ENCODE measurements around the gene CFLAR.
"Not testable (repeated sequence)": the region's sequence is repeated elsewhere in the genome, so short reads cannot be mapped to it uniquely, and the experiment has no call there.

CFLAR gene

GRCh38 chr2:201116115-201116958 lies at the start of gene CFLAR:
TSS of gene CFLAR (plus strand) at chr2:201116164. CDS start at chr2:201129866, 13,702 bp downstream.
- no peak for DNase-seq

GRCh38 chr2:201070948-201071478 lies 45.0 kb upstream of the CFLAR start:
- DNase-seq: no peak

- DNase-seq: peak; percentile 77
These were observed 44.3 kb upstream of the CFLAR start, which contains the start of the genes HYCC2 and NDUFB3 for GRCh38 chr2:201071479-201072200. TSS of gene HYCC2 (minus strand) at chr2:201071671. CDS start at chr2:201024009, 47,662 bp downstream. TSS of gene NDUFB3 (plus strand) at chr2:201072001. CDS start at chr2:201078883, 6,882 bp downstream.

DNA sequence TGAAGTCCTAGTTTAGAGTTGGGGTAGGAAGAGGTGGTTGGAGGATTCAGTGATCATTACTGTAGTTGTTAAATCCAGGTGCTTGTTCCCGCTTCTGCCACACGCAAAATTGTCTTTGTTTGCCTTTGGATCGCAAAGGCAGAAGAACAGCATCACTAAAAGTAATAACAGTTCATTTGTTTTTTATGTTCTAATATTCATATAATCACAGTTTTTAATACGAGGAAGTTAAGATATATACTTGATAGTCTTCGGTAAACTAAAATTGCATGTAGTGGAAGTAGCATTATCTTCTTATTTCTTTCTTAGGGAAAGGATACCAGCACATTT lies 43.8 kb upstream of the CFLAR start:
- no peak for DNase-seq

- DNase-seq: no peak
These were observed 42.9 kb upstream of the CFLAR start for GRCh38 chr2:201073071-201073470.

DNA sequence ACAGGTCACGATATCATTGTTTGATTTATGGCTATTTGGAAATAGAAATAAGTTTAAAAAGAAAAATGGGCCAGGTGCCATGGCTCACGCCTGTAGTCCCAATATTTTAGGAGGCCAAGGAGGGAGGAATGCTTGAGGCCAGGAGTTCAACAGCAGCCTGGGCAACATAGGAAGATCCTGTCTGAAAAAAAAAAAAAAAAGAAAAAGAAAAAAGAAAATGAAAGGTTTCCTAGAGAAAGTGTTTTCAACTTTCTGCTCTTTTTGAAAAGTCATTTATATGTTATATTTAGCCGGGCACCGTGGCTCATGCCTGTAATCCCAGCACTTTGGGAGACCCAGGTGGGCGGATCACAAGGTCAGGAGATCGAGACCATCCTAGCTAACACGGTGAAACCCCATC lies 41.0 kb upstream of the CFLAR start:
- DNase-seq: no peak

GRCh38 chr2:201084863-201085262 lies 31.1 kb upstream of the CFLAR start:
- no peak for DNase-seq

DNA sequence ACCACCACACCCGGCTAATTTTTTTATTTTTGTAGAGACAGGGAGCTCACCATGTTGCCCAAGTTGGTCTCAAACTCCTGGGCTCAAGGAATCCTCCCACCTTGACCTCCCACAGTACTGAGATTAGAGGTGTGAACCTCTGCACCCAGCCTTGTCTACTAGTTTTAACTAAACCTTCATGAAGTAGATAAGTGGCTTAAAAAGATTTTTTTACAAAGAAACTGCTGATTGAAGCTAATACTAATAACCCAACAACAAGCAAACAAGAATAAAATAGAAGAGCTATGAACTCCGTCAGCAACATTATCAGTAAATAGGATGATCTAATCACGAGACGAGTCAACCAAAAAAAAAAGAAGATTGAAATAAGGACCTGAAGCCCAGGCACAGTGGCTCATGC lies 25.4 kb upstream of the CFLAR start:
- no peak for DNase-seq

DNA sequence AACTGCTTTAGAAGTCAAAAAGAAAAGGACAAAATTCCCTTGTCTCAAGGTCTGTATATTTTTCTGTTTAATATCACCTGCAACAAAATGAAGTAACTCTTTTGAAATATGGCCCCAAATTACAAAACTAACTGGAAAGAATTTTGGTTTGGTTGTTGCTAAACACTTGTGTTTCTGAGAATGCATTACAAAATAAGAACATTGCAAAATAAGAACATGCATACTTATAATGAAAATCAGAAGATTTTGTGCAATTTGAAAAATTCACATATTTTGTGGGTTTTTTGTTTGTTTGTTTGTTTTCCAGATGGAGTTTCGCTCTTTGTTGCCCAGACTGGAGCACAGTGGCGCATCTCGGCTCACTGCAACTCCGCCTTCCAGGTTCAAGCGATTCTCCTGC lies 22.4 kb upstream of the CFLAR start:
- DNase-seq: no peak

GRCh38 chr2:201100497-201100896 lies 15.5 kb upstream of the CFLAR start:
- DNase-seq: no peak

DNA sequence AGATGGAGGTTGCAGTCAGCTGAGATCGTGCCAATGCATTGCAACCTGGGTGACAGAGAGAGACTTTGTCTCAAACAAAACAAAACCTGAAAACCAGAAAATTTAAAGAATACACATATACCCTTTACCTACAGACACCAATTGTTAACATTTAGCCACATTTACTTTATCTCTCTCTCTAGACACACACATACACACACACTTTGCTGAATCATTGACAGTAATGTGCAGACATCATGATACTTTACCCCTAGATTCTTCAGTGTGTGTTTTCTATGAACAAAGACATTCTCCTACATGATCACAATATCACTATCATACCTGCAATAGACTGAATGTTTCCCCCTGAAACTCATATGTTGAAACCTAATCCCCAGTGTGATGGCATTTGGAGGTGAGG lies 10.2 kb upstream of the CFLAR start:
- no peak for DNase-seq

- DNase-seq: no peak
These were observed 8.3 kb upstream of the CFLAR start for GRCh38 chr2:201107624-201108023.

DNA sequence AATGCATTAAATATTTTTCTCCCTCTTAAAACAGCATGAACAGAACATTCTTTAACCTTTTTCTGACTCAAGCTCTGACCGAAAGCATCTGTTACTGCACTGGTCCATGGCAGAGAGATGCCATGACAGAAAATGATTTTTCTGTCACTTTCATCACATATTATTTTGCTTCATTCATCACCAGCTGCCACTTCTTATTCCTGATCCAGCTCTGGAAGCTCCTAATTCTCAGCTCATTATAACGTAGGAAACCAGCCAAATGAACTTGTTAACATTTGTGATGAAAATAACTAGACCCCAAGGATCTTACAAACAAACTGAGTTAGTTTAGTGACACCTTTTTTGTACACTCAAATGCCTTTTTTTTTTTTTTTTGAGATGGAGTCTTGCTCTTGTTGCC lies 7.6 kb upstream of the CFLAR start:
- no peak for DNase-seq

DNA sequence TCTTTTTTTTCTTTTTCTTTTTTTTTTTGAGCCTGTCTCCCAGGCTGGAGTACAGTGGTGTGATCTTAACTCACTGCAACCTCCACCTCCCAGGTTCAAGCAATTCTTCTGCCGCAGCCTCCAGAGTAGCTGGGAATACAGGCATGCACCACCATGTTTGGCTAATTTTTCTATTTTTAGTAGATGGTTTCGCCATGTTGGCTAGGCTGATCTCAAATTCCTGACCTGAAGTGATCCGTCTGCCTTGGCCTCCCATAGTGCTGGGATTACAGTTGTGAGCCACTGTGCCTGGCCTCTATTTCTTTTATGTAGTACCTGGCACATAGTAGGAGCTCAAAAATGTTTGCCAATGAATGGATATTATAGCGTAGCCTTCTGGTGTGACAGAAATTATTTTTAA lies 6.8 kb upstream of the CFLAR start:
- DNase-seq: no peak

GRCh38 chr2:201110615-201111014 lies 5.3 kb upstream of the CFLAR start:
- DNase-seq: no peak

DNA sequence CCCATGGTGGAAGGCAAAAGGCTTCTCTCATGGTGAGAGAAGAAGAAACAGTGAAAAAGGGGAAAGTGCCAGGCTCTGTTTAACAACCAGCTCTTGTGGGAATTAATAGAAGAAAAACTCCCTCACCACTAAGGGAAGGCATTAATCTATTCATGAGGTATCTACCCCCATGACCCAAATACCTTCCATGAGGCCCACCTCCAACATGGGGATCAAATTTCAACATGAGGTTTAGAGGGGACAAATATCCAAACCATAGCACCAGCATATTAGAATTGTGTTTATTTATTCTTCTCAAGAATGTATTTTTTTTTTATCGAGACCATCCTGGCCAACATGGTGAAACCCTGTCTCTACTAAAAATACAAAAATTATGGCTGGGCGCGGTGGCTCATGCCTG lies 4.9 kb upstream of the CFLAR start:
- DNase-seq: no peak

DNA sequence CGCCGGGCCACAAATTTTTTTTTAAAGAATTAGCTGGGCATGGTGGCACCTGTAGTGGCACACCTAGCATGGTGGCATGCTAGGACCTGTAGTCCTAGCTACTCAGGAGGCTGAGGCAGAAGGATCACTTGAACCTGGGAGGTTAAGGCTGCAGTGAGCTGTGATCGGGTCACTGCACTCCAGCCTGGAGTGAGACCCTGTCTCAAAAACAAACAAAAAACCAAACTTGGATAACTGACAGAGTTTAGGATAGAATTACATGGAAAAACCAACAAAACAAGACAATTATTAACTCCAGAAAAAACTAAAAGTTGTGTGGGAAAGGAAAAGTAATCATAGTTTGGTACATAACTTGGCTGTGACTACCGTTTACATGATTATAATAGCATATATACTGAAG lies 1.6 kb upstream of the CFLAR start:
- no peak for DNase-seq

GRCh38 chr2:201114846-201115245 lies 1.1 kb upstream of the CFLAR start:
- no peak for DNase-seq

DNA sequence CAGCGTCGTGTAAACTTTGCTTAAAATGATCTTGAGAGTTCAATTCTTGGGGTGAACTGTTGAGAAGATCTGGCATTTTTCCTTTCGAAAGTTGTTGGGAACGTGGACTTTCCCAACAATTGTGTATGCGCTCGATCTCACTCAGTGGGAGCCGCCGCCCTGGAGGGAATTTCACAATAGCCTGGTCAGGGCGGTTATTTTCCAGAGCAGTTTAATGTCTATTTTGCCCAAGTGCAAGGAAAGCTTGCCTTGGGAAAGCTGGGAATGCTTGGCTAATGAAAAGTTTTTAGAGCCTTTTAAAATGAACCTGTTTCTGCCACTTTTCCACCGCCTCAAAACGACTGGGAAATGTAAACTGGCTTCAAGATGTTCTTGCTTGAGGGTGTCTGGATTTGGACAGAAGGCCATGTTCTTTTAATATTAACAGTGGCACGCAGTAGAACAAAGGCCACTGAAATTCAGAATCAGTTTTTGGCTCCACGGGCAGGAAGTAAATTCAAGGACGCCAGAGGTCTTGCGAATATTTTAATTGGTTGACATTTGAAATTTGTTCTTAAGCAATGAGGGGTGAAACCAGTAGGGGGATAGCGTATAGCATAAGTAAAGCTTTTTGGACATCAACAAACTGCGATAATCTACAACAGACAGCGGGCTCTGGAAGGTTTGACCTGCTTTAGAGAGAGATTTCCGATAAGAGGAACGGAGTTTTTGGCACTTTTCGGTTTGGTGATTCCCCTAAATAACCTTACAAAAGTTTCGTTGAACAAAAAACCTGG lies 1.2 kb downstream of the CFLAR start:
- DNase-seq: peak; percentile 45

DNA sequence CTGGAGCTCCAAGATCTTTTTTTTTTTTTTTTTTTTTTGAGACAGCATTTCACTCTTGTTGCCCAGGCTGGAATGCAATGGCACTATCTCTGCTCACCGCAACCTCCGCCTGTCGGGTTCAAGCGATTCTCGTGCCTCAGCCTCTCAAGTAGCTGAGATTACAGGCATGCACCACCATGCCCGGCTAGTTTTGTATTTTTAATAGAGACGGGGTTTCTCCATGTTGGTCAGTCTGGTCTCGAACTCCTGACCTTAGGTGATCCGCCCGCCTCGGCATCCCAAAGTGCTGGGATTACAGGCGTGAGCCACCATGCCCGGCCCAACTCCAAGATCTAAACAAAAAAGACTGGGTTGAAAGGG lies 1.8 kb downstream of the CFLAR start:
- not testable (repeated sequence) for DNase-seq

DNA sequence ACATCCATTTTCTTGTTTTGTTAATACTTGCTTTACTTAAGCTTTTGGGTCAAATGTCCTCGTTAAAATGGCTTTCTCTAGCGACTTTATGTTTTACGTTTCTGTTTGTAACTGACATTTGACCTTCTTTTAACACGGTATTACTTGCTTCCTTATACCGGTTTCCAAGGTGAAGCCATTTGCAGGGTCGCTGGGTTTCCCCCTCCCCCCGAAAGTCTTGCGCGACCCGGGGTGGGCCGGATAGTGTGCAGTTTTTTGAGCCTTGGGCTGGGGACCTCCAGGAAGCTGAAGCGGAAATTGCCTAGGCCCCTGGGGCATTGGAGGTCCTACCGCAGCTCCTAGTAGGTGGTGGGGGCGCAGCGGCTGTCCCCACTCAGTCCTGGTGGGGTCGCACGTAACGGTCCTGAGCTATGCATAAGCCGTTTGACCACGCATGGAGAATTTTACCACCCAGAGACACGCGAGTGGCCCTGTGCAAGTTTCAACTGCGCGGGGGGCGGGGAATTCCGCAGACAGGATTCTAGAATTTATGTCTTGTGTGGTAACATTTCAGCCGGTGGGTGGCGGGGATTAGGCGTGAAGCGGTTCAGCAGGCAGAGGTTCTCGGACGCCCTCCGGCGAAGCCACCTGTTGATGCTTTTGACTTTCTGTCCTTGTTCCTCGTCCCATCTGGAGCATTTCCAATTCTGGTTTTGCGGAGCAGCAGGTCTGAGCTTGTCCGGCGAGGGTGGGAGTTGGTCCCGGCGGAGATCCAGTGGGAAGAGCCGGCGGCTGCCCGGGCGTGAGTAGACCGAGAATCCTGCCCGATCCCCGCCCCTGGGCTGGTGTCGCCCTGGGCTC lies 2.4 kb downstream of the CFLAR start:
- DNase-seq: peak; percentile 74

Measured in NCI-H446 treated with DMSO at 0.1 percent for 48 hours (cell line).